Erythroblast (primary cell): ENCODE measurements around the gene BLVRB.
"Not testable (repeated sequence)": the region's sequence is repeated elsewhere in the genome, so short reads cannot be mapped to it uniquely, and the experiment has no call there.

Experiments used
- GATA1 ChIP-seq: IDR thresholded peaks from 2 replicates; pipeline ENCODE4 v1.6.1; 2011; ENCODE audit warnings: low read depth, mild to moderate bottlenecking, control low read depth, low read length, moderate library complexity
- POLR2A ChIP-seq: IDR thresholded peaks from 2 replicates; pipeline ENCODE4 v1.6.1; 2011; ENCODE audit warnings: mild to moderate bottlenecking, low read length

- not testable (repeated sequence) for TF ChIP-seq POLR2A, GATA1
Observed at GRCh38 chr19:40408598-40408925, 57.0 kb downstream of the BLVRB start.
